Measurements from ENCODE around the gene RS1.
A peak's percentile ranks its signal among the peaks of the same experiment; 100 is the strongest.

The RS1 gene

DNA sequence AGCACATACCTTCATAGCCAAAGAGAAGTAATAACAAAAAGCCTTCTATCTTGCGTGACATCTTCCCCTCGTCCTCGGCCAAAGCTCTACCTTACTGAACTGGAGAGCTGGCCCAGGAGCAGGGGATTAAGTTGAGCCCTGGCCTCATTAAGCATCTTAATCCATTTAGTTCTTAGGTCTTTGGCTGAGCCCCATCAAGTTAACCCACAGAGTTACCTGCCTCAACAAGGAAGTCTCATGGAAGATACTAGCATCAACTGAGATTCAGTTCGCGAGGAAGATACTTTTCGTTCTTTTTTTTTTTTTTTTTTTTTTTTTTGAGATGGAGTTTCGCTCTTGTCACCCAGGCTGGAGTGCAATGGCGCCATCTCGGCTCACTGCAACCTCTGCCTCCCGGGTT lies at the start of gene RS1:
RS1 (minus strand) TSS at position 101 of the 400 bp plus-strand sequence; CDS start at position 61, 40 bp downstream.
- DNase-seq (ENCODE audit: low read depth in 2 of 2): no peak

DNA sequence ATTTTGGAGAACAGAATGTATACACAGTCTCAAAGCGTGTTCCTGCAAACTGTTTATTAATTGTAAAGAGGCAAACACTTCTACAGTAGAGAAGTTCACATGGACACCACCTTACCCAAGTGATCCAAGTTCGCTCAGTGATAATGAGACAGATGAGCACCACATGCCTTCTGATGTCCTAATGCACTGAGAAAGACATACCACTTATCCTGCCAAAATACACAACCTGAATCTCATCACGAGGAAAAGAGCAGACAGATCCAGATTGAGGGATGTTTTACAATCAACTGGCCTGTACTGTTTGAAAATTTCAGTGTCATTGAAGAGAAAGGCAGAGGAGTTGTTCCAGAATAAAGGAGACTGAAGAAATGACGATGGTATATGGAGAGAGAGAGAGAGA lies 47.9 kb upstream of the RS1 start:
- no peak for DNase-seq (ENCODE audit: low read depth in 2 of 2)

DNA sequence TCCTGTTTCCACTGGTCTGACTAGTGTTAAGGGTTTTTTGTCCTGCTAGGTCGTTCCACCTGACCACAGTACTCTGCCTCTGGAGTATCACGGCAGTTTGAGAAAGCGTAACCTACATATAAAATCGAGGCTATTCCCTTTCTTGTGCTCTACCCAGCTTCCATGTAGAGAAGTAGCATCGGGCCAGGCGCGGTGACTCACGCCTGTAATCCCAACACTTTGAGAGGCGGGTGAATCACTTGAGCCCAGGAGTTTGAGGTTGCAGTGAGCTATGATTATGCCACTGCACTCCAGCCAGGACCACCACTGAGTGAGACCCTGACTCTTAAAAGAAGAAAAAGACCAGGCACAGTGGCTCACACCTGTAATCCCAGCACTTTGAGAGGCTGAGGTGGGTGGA lies 43.0 kb upstream of the RS1 start:
- DNase-seq (ENCODE audit: low read depth in 2 of 2): no peak

DNA sequence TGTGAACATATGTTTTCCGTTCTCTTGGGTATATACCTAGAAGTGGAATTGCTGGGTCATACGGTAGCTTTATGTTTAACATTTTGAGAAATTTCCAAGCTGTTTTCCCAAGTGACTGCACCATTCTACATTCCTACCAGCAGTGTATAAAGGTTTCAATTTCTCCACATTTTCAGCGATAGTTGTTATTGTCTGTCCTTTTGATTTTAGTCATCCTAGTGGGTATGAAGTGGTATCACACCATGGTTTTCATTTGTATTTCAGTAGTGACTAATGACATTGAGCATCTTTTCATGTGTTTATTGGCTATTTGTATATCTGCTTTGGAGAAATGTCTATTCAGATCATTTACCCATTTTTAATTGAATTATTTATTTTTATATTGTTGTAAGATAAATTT lies 37.9 kb upstream of the RS1 start:
- no peak for DNase-seq (ENCODE audit: low read depth in 2 of 2)

DNA sequence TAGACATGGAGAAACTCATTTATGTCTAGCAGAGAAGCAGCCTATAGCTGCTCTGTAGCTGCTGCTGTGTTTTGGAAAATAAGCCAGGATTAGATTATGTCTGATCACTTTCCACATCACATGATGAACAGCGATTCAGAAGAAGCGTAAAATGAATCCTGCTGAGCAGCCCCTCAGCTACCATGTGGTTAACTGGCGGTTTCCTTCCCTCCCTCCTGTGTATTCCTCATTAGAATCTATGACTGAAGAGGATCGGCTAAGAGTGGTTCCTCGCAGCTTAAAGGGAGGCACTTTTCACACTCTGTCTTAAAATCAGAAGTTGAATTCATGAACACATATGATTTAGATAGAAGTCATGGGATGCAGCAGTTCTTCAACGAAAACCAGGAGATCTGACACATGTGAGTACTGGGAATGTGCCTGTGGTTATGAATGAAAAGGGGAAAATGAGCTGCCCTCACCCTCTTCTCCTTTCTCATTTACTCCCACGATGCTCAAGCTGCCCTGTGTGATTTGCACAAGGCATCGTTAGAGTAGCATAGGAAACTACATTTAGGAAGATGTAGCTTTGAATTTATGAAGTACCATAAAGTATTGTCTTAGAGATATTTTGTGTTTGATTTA lies 35.6 kb upstream of the RS1 start, which contains the start of gene PPEF1:
PPEF1 (plus strand) TSS at position 220 of the 624 bp plus-strand sequence; CDS start at position 356, 136 bp downstream.
- no peak for DNase-seq (ENCODE audit: low read depth in 2 of 2)

DNA sequence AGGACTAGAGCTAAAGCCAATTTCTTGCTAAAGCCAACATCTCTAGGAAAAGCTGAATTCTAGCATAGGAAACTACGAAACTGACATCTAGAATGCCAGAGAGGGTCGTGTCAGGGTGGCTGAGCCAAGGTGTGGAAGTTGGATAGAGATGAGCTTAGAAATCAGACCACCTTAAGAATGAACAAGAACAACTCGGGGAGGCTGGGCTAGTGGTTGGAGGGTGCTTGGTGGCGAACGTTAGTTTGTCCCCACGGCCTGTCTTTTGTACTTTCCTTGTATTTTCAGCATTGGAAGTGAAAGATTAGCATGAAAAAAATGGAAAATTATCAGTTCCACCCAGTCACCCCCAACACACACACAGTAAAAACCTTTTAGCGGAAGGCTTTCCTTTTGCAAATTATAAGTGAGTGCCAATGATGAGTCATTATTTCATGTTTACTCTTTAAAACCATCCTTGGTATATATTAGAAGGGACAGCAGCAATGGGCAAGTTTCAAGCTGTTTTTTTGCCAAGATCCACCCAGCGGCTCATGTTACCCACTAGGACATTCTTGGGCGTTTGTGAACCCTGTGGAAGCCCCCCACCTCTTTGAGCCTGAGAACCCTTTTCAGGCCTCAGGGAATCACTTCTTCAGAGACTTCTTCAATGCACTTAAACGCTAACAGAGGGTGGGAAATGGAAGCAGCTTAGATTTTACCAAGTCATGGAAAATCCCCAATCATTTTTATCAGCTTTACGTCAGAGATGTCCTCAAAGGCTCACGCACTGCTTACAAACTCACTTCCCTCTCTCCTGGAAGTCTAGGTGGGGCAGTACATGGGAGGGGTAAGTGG lies 30.7 kb upstream of the RS1 start:
- no peak for DNase-seq (ENCODE audit: low read depth in 2 of 2)

DNA sequence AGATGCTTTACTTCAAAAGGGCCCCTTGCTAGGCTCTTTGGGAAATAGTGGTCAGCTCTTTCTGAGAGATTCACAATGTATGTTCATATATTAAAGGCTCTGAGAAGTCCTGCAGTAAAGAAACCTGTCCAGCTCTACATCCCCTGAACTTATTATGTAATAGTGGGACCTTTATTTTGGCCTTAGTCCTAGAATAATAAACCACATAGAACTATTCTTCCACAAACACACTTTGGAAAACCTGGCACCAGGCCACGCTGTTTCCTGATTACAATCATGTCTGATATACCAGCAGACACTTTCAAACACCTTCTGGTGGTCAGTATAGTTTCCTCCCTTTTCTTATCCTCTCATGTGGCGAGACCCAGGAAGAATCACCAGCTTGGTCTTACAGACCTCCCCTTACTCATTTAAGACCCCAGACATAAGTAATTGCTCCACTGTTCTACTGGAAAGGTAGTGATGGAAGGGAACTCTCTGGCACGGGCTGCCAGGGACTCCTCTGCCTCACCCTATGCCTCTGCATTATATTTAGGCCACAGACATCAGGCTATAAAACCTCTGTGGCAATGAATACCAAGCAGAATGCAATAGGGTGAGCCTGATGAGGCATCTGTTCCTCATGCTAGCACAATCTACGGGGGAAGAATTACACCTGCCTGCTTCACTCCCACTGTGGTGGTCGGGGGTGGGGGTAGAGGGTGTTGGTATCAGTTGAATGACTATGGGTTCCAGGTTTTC lies 29.9 kb upstream of the RS1 start:
- DNase-seq (ENCODE audit: low read depth in 2 of 2): no peak

DNA sequence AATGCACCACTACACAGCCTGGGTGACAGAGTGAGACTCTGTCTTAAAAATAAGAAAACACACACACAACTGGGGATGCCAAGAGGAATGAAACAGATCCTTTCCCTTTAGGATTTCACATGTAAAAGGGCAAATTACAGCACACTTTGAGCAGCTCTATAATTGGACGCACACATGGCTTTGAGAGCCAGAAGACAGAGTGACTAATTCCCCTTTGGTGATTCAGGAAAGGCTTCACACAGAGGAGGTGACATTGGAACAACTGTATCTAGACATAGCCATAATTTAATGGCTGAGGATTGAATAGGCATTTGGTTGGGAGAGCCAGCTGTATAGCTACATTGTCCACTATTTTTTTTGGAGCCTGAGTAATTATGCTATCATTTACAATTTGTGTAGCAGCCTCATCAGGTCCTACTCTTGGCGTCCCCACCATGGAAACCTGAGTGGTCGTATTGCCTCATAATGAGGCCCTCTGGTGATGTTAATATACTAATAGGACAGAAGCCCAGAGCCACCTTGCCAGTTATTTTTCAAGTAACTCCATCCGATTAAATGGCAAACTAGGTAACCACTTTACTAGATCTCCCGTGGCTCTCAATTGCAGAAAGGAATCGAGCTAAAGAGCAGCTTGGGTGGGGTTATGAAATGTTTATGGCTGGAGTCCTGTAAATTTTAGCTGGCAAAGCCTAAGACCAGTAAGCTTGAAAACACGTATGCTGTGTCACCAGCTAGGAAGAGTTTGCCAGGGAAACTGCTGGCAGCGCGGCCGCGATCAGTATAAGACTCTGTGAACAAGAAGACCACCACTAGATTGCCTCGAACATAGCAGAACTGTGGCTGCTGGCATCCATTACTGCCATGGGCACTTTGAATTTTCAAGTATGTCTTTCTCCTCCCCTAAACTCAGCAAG lies 27.1 kb upstream of the RS1 start:
- DNase-seq (ENCODE audit: low read depth in 2 of 2): no peak

DNA sequence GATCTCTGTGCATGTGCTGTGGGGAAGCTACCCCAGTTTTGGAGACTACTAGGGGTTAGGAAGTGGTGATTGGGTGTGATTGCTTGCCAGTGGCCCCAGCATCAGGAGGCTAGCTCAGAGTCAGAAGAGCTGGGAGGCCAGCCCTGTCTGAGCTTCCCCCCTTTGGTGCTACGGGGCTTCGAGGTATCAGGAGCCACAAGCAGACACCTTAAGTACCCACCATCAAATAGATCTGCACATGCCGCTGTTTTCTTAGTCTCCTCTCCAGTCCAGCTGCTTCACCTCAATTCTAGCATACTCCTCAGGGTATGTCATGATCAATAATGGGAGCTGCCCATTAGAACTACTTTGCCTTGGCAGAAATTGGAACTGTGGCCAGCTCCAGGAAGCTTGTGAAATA lies 24.7 kb upstream of the RS1 start:
- DNase-seq (ENCODE audit: low read depth in 2 of 2): no peak

DNA sequence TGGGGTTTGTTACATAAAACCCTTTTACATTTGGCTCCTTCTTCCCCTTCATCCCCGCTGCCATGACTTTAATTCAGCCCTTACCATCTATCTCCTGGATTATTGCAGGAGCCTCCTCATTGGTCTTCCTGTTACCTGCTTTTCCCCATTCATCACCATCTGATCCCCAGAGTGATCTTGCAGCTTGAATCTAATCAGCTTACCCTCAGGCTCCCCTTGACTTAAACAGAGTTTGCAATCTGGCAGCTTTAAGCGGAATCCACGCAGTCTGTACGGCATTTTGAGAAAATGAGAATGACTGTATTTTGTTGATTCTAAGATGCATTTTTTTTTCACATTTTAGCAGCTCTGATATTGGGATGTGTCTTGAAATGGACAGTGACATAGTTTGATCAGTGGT lies 20.6 kb upstream of the RS1 start:
- DNase-seq (ENCODE audit: low read depth in 2 of 2): no peak

DNA sequence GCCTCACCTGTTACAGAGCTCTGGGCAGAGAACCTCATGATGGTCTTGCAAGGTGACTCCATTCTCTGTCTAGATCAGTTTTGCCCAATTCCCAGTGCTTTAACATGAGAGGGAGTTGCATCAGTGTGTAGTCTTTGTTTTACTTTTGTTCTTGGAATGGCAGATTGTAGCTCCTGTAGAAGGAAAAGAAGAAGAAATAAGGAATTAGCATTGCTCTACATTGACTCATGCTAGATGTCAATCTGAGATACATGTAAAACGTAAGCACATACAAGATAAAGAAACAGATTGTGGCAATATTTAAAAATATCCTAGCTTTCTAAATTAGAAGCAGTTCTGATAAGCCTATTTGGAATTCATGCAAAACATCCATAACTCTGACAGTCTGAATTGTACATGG lies 19.5 kb upstream of the RS1 start:
- no peak for DNase-seq (ENCODE audit: low read depth in 2 of 2)

DNA sequence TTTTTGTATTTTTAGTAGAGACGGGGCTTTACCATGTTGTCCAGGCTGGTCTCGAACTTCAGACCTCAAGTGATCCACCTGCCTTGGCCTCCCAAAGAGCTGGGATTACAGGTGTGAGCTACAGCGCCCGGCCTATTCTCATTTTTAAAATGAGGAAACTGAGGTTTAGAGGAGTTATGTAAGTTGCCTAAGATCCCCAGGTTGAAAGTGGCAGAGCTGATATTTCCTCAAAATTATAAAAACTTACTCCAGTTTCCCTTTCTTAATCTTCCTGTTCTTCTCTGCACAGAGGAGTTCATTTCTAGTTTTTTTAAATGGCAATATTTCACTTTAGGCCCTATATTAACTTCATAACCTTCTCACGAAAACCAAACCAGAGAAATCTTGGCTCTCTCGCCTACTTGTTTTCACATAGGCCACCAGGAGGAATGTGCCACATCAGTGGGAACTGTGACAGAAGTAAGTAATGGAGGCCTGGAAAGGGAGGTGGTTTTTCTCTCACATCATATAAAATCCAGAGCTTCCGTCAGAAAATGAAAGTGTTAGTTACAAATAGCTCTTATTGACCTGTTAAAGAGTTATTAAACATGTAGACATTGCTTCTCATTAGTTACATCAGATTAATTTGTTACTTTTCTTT lies 16.1 kb upstream of the RS1 start:
- no peak for DNase-seq (ENCODE audit: low read depth in 2 of 2)

DNA sequence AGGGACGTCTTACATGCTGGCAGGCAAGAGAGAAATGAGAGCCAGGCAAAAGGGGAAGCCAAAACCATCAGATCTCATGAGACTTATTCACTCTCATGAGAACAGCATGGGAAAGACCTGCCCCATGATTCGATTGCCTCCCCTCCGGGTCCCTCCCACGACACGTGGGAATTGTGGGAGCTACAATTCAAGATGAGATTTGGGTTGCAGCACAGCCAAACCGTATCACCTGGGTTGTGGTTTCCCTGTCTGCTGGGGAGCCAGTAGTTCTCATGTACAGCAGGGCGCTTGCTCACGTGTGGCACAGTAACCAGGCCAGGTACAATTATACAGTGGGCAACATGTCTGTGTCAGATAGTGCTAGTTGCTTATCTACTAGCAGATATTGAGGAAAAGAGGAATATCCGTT lies 11.1 kb upstream of the RS1 start:
- DNase-seq (ENCODE audit: low read depth in 2 of 2): no peak

DNA sequence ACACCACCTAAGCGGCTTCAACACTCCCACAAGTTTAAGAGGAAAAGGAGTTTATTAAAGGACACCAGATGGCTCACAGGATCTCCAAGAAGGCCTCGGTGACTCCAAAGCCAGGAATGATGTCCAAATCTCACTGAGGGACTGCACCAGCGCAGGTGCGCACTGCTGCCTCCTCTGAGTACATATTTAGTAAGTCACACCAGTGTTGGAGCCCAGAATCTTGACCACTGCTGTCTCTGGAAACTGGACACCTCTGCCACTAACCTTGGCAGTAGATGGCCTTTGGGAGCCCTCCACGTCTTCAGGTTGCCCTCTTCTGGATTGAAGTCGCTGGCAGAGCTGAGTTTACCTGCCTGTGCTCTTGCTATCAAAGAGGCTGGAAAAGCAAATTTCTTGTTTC lies 10.1 kb upstream of the RS1 start:
- no peak for DNase-seq (ENCODE audit: low read depth in 2 of 2)

DNA sequence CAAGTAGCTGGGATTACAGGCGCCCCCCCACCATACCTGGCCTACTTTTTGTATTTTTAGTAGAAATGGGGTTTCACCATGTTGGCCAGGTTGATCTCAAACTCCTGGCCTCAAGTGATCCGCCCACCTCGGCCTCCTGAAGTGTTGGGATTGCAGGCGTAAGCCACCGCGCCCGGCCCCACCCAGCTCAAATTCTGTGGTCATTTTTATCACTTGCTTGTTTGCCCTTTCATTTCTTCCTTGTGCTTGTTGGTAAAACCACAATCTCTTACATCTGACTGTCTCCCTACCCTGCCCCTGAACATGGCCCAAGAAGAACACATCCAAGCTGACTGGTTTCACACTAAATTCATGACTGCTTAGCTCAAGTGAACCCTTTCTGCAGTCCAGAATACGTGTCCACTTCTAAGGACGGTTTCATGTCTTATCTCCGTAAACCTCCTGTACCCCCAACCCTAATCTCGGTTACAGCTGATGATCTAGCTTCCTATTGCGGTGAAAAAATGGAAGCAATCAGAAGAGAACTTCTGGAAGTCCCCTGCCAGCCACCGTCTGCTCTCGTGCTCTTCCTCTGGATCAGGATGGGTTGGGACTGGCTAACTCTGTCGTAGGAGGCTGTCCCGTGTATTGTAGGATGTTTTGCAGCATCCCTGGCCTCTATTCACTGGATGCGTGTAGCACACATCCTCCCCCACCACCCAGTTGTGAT lies 5.4 kb upstream of the RS1 start:
- no peak for DNase-seq (ENCODE audit: low read depth in 2 of 2)

DNA sequence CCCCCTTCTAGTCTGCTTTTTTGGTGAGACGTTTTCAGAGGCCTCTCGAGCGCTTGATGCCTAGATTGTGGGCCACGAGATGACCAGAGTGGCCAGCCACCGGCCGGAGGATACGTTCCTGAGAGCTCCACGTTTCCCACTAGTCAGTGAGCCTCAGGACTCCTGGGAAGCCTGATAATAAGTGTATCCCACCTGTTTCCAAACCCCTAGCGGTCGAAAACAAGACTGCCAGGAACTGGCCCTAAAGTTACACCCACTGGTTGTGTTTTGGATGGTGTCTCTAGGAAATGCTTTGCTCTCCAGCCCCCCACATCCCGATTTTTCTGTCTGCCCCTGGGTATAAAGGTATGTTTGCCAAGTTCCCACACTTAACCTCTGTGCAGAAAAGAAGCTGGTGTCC lies 4.6 kb upstream of the RS1 start:
- DNase-seq (ENCODE audit: low read depth in 2 of 2): no peak

DNA sequence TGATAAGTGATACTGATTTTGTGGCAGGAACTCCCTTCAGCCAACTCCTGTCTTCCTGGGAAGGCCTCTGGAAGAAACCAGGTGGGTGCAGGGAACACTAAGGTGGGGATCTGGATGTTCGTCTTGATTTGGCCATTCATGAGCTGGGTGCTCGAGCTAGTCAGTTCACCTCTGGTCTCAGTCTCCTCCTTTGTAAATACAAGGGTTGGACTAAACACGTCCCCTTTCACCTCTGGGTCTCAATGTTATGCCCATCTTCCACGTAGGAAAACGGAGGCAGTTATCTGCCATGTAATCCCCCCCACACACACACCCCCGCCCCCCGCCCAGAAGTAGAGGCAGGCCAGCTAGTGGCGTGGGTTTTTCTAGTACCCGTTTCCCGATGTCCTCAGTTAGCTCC lies 4.1 kb upstream of the RS1 start:
- no peak for DNase-seq (ENCODE audit: low read depth in 2 of 2)

DNA sequence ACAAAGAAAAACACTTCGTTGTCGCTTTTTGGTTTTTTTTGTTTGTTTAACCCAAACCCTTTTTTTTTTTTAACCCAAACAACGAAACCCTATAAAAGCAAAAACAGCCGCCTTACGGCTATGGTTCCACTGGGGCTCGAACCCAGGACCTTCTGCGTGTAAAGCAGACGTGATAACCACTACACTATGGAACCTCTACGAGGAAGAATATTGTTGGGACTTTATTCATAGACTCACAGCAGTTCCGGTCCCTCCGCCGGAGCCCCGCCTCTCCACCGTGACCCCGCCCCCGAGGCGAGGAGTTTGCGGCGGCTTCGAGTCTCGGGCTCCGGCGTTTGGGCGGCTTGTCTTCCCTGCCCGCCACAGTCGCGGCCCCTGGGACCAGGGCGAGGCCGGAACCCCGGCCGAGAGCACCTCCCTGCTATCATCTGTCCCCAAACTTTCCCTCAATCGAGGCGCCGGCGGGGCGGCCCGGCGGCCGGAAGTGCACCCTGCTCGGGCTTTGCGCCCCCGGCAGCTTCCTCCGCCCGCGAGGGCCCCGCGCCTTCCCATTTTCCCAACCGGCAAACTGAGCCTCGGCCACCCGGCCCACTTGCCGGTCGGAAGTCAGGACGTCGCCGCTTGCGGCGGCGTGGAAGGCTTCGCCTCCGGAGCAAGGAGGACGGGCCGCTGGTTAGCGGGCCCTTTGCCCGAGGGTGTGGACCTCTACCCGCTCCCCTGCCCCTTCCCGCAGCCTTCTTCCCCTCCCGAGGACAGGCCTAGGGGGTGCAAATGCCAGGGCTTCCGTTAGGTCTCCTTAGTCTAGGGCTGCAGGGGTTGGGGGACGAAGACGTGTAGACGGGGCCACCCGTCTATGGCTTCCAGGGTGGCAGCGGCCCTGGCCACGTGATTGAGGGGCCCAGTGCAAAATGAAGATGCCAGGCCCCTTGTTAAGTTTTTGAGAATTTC lies 3.2 kb upstream of the RS1 start:
- peak; percentile 48 to 54 for DNase-seq (ENCODE audit: low read depth in 2 of 2)

DNA sequence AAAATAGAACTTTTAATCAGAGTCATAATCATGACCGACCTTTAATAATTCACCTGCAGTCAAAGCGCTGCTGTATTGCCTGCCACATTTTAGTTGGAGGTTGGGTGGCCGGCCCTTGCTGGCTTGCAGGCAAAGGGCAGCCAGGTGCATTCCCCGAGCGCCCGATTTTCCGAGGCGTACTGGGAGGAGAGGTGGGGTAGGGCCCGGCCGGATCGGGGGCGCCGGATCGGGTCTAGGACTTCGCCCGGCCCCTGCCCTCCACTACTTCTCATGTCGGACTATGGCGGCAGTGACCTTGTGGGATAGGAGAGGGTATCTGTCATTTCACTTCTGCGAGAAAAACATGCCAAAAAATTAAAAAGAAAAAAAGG lies 2.5 kb upstream of the RS1 start:
- DNase-seq (ENCODE audit: low read depth in 2 of 2): peak in 1 of 2 donors; percentile 0
